AG04449 (cell line): ENCODE data around the gene ASB15.
"Not testable (repeated sequence)": the region's sequence is repeated elsewhere in the genome, so short reads cannot be mapped to it uniquely, and the experiment has no call there.

Experiments
- CTCF ChIA-PET: fragments of 350-600 bp; formaldehyde crosslinking; extraction: SDS; loops from one replicate; lab custom pipeline; 2021; ENCODE audit warnings: antibody characterized with exemption; lab: Yijun Ruan, JAX
- POLR2A ChIA-PET: fragments of 400-600, 350-600 bp; formaldehyde crosslinking; extraction: SDS; loops from one replicate; lab custom pipeline; 2020; ENCODE audit warnings: antibody characterized with exemption, inconsistent platforms; lab: Yijun Ruan, JAX
- DNase-seq: peaks from one replicate; pipeline ENCODE4 v3.0.0-alpha.2; 2010; ENCODE audit warnings: low read depth, low spot score
- H3K4me3 ChIP-seq: 2 replicates; pipeline ENCODE4 v1.5.1; 2011; ENCODE audit warnings: low read depth, mild to moderate bottlenecking, control low read depth, low read length
- TF ChIP-seq, protein P1 (sequence below): IDR thresholded peaks from one replicate; pipeline ENCODE4 v1.5.1; 2011; ENCODE audit warnings: mild to moderate bottlenecking, moderate library complexity, low read length, control low read depth, inconsistent platforms; ENCODE audit not compliant: insufficient read depth; ENCODE audit errors: missing control alignments

ASB15 gene

DNA sequence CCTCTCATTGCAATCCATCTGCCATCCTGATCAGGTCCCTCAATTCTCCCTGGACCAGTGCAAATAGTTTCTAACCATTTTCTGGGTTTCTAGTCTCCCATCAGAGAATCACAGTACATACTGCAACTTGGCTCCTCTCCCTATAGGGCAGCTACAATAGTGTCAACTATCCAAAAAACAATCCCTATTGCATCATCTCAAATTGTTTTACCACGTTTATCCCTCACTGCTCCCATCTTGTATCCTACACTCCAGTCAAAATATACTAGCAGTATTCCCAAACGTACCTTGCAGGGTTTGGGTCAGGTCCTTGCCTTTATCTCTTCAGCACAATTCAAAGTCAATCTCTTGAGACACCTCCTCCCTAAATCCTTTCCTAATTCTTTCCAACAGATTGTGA lies 23.6 kb downstream of the ASB15 start:
- no peak for DNase-seq
- TF ChIP-seq, protein P1, sequence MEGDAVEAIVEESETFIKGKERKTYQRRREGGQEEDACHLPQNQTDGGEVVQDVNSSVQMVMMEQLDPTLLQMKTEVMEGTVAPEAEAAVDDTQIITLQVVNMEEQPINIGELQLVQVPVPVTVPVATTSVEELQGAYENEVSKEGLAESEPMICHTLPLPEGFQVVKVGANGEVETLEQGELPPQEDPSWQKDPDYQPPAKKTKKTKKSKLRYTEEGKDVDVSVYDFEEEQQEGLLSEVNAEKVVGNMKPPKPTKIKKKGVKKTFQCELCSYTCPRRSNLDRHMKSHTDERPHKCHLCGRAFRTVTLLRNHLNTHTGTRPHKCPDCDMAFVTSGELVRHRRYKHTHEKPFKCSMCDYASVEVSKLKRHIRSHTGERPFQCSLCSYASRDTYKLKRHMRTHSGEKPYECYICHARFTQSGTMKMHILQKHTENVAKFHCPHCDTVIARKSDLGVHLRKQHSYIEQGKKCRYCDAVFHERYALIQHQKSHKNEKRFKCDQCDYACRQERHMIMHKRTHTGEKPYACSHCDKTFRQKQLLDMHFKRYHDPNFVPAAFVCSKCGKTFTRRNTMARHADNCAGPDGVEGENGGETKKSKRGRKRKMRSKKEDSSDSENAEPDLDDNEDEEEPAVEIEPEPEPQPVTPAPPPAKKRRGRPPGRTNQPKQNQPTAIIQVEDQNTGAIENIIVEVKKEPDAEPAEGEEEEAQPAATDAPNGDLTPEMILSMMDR = no peak
- POLR2A ChIA-PET = no interaction called here
- no peak overlapping the region for H3K4me3 ChIP-seq
- CTCF ChIA-PET = interaction anchor here (1.0 to 1.5 kb wide), 2 partner anchors 10 to 240 kb away, joined by 4 to 5 read pairs; no protein-coding TSS in a partner anchor

DNA sequence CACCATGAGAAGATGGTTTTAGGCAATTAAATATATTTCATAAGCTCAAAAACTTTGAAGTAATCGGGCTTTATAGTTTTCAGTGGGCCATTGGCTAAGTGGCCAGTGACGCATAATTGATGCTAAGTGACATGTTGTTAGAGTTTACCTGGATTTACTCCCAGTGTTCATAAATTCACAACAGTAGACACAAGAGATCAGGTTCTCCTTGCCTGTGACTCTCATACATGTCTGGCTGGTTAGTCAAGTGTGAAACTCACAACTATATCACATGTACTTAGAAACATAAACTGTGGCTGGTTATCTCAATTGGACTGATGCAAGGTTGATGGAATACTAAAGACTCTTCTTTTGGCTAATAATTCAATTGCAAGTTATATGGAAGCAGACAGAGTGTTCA lies 26.2 kb downstream of the ASB15 start:
- POLR2A ChIA-PET = no interaction called here
- H3K4me3 ChIP-seq = no peak overlapping the region
- TF ChIP-seq, protein P1 = no peak
- CTCF ChIA-PET = no interaction called here
- DNase-seq = no peak

DNA sequence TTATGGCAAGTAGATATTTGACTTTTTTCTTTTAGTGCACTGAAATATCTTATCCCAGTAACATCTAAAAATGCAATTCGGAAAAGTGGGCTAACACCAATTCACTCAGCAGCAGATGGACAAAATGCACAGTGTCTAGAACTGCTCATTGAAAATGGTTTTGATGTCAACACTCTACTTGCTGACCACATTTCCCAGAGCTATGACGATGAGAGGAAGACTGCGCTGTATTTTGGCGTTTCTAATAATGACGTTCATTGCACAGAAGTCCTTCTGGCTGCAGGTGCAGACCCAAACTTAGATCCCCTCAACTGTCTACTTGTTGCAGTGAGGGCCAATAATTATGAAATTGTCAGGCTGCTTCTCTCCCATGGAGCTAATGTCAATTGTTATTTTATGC lies 27.2 kb downstream of the ASB15 start:
- ChIA-PET POLR2A (no interaction called here), CTCF (no interaction called here)
- no peak for DNase-seq
- no peak overlapping the region for H3K4me3 ChIP-seq
- TF ChIP-seq, protein P1 = no peak

DNA sequence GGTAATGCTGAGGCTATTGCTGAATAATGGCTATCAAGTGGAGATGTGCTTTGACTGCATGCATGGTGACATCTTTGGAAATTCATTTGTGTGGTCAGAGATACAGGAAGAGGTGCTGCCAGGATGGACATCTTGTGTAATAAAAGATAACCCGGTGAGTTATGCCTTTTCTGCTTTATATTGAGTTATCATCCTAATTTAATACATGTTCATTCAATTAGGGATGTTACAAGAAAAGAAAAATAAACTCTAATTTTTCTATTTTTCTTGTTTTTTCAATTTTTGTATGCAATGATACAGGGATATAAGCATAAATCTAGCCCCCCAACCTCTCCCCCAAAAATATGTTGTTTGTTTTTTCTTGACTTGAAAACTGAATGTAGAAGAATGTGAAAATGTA lies 27.7 kb downstream of the ASB15 start:
- CTCF ChIA-PET = no interaction called here
- TF ChIP-seq, protein P1 = no peak
- POLR2A ChIA-PET = no interaction called here
- H3K4me3 ChIP-seq = no peak overlapping the region
- DNase-seq = no peak

DNA sequence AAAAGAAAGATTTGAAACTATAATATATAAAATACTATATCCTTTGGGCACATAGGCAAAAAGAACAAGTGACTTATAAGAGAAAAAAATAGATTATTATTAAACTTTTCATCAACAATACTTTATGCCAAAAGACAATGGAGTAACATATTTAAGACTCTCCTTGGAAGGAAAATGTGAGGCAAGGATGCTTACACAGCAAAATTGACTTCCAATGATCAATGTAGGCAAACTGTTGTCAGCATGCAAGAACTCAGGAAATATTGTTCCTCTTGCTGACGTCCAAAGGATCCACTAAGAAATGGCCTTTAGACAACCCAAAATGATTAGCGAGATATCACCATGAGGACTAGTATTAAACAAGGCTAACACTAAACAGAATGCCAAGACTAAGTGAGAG lies 31.2 kb downstream of the ASB15 start:
- CTCF ChIA-PET = interaction anchor here (1.4 to 5.2 kb wide), 2 partner anchors 50 to 232 kb away, joined by 3 to 70 read pairs; no protein-coding TSS in a partner anchor
- POLR2A ChIA-PET = no interaction called here
- TF ChIP-seq, protein P1 = no peak
- DNase-seq = no peak
- no peak overlapping the region for H3K4me3 ChIP-seq

DNA sequence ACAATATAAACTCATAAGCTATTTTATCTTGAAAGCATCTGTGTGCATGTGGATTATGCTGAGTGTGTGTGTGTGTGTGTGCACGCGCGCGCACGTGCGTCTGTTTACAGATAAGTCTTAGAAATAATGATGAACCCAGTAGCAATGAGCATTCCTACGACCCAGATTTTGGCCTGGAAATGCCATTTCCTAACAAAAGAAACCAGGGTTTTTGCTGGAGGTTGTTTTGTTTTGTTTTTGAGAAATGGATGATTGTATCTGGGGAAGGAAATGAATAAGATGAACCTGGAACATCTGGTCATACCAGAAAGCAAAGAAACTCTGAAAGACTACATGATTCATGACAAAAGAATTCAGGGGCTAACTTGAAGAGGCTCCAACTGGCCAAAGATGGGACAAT lies 31.9 kb downstream of the ASB15 start:
- no peak overlapping the region for H3K4me3 ChIP-seq
- no peak for DNase-seq
- TF ChIP-seq, protein P1 = no peak
- POLR2A ChIA-PET = no interaction called here
- CTCF ChIA-PET = interaction anchor here (1.2 to 5.2 kb wide), 2 partner anchors 232 to 238 kb away, joined by 3 to 70 read pairs; no protein-coding TSS in a partner anchor

DNA sequence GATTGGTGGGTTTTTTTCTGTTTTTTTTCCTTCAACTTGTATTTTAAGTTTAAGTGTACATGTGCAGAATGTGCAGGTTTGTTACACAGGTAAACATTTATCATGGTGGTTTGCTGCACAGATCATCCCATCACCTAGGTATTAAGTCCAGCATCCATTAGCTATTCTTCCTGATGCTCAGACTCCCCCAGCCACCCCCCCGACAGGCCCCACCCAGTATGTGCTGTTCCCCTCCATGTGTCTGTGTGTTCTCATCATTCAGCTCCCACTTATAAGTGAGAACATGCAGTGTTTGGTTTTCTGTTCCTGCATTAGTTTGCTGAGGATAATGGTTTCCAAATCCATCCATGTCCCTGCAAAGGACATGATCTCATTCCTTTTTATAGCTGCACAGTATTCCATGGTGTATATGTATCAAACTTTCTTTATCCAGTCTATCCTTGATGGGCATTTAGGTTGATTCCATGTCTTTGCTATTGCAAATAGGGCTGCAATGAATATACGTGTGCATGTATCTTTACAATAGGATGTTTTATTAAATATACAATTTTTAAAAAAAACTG lies 32.5 kb downstream of the ASB15 start:
- POLR2A ChIA-PET, H3K4me3 ChIP-seq, DNase-seq: not testable (repeated sequence)
- CTCF ChIA-PET = interaction anchor here (1.2 to 5.2 kb wide), 6 partner anchors 10 to 238 kb away, joined by 3 to 70 read pairs (median 6); no protein-coding TSS in a partner anchor
